ENCODE data around the gene NAA50. TPM values are rescaled to one million over a fixed set of nuclear protein-coding genes. Genes with fewer than 3 reads are reported as not detected.

The NAA50 gene
- total and polyA plus RNA-seq, 2 experiments from 2014 or later = 103 to 260 TPM

DNA sequence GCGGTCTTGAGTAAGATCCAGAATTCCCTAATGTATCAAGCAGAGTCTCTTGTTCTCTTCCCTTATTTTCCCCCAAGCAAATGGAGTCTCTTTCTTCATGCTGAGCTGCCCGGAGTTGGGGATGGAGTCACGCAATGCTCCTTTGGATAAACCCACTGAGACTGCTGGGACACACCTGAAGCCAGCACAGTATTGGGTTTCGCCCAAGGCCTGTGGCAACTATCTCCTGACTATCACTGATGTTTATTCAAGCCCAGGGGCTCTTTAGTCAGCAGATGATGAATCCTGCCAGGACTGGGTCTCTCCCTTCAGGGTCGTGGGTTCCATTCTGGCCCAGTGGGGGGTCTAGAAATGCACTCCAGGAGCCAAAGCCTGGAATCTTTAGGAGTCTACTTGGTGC, 60.9 kb downstream of the NAA50 start:
- H3K4me1 Mint-ChIP-seq = peaks cover 20% of the 10 kb centered on the region
- Histone ChIP-seq H3K27me3 (ENCODE audit: insufficient read depth) (no peaks in the 10 kb centered on the region), H3K79me2 (replicated peaks; ENCODE audit: insufficient read depth) (peaks cover 27% of the 10 kb centered on the region), H3K9me2 (ENCODE audit: insufficient read depth) (peaks cover 7% of the 10 kb centered on the region; the same call in 1 of the 2 replicates), H3K4me3 (no peak overlapping the region), H3K36me3 (ENCODE audit: insufficient read depth) (no peaks in the 10 kb centered on the region), H3F3A (replicated peaks; ENCODE audit: low read depth) (no peaks in the 10 kb centered on the region), H3K4me1 (ENCODE audit: insufficient read depth) (peaks cover 14% of the 10 kb centered on the region), H3K4me2 (no peak overlapping the region), H3K27ac (ENCODE audit: low read depth) (no peak overlapping the region), H2AFZ (no peak overlapping the region), H4K20me1 (replicated peaks; ENCODE audit: insufficient read depth) (no peaks in the 10 kb centered on the region)
- H3K27ac Mint-ChIP-seq = no peak overlapping the region
- peaks cover 30% of the 10 kb centered on the region; the same call in 2 of the 3 replicates for H3K36me3 Mint-ChIP-seq (ENCODE audit: low read depth)
- ATAC-seq = no peak
- no peak for DNase-seq (ENCODE audit: low spot score)
- H3K4me3 Mint-ChIP-seq = no peak overlapping the region
- TF ChIP-seq ZNF114 (CRISPR knock-in tag; IDR thresholded peaks at IDR 0.05) = no peak
- TF ChIP-seq, protein P1, sequence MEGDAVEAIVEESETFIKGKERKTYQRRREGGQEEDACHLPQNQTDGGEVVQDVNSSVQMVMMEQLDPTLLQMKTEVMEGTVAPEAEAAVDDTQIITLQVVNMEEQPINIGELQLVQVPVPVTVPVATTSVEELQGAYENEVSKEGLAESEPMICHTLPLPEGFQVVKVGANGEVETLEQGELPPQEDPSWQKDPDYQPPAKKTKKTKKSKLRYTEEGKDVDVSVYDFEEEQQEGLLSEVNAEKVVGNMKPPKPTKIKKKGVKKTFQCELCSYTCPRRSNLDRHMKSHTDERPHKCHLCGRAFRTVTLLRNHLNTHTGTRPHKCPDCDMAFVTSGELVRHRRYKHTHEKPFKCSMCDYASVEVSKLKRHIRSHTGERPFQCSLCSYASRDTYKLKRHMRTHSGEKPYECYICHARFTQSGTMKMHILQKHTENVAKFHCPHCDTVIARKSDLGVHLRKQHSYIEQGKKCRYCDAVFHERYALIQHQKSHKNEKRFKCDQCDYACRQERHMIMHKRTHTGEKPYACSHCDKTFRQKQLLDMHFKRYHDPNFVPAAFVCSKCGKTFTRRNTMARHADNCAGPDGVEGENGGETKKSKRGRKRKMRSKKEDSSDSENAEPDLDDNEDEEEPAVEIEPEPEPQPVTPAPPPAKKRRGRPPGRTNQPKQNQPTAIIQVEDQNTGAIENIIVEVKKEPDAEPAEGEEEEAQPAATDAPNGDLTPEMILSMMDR (conservative IDR thresholded peaks at IDR 0.05; ENCODE audit: low read depth in 2 of 2) = no peak
- TF ChIP-seq, protein P2, sequence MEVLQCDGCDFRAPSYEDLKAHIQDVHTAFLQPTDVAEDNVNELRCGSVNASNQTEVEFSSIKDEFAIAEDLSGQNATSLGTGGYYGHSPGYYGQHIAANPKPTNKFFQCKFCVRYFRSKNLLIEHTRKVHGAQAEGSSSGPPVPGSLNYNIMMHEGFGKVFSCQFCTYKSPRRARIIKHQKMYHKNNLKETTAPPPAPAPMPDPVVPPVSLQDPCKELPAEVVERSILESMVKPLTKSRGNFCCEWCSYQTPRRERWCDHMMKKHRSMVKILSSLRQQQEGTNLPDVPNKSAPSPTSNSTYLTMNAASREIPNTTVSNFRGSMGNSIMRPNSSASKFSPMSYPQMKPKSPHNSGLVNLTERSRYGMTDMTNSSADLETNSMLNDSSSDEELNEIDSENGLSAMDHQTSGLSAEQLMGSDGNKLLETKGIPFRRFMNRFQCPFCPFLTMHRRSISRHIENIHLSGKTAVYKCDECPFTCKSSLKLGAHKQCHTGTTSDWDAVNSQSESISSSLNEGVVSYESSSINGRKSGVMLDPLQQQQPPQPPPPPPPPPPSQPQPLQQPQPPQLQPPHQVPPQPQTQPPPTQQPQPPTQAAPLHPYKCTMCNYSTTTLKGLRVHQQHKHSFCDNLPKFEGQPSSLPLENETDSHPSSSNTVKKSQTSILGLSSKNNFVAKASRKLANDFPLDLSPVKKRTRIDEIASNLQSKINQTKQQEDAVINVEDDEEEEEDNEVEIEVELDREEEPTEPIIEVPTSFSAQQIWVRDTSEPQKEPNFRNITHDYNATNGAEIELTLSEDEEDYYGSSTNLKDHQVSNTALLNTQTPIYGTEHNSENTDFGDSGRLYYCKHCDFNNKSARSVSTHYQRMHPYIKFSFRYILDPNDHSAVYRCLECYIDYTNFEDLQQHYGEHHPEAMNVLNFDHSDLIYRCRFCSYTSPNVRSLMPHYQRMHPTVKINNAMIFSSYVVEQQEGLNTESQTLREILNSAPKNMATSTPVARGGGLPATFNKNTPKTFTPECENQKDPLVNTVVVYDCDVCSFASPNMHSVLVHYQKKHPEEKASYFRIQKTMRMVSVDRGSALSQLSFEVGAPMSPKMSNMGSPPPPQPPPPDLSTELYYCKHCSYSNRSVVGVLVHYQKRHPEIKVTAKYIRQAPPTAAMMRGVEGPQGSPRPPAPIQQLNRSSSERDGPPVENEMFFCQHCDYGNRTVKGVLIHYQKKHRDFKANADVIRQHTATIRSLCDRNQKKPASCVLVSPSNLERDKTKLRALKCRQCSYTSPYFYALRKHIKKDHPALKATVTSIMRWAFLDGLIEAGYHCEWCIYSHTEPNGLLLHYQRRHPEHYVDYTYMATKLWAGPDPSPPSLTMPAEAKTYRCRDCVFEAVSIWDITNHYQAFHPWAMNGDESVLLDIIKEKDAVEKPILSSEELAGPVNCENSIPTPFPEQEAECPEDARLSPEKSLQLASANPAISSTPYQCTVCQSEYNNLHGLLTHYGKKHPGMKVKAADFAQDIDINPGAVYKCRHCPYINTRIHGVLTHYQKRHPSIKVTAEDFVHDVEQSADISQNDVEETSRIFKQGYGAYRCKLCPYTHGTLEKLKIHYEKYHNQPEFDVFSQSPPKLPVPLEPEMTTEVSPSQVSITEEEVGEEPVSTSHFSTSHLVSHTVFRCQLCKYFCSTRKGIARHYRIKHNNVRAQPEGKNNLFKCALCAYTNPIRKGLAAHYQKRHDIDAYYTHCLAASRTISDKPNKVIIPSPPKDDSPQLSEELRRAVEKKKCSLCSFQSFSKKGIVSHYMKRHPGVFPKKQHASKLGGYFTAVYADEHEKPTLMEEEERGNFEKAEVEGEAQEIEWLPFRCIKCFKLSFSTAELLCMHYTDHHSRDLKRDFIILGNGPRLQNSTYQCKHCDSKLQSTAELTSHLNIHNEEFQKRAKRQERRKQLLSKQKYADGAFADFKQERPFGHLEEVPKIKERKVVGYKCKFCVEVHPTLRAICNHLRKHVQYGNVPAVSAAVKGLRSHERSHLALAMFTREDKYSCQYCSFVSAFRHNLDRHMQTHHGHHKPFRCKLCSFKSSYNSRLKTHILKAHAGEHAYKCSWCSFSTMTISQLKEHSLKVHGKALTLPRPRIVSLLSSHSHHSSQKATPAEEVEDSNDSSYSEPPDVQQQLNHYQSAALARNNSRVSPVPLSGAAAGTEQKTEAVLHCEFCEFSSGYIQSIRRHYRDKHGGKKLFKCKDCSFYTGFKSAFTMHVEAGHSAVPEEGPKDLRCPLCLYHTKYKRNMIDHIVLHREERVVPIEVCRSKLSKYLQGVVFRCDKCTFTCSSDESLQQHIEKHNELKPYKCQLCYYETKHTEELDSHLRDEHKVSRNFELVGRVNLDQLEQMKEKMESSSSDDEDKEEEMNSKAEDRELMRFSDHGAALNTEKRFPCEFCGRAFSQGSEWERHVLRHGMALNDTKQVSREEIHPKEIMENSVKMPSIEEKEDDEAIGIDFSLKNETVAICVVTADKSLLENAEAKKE (CRISPR knock-in tag; IDR thresholded peaks at IDR 0.05) = no peak
- no peak for TF ChIP-seq POLR2AphosphoS5 (IDR thresholded peaks at IDR 0.05; ENCODE audit: low read depth)
- TF ChIP-seq ZNF331 (CRISPR knock-in tag; IDR thresholded peaks at IDR 0.05; ENCODE audit: low read depth) = no peak
- TF ChIP-seq, protein P3, sequence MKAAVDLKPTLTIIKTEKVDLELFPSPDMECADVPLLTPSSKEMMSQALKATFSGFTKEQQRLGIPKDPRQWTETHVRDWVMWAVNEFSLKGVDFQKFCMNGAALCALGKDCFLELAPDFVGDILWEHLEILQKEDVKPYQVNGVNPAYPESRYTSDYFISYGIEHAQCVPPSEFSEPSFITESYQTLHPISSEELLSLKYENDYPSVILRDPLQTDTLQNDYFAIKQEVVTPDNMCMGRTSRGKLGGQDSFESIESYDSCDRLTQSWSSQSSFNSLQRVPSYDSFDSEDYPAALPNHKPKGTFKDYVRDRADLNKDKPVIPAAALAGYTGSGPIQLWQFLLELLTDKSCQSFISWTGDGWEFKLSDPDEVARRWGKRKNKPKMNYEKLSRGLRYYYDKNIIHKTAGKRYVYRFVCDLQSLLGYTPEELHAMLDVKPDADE (IDR thresholded peaks at IDR 0.05) = no peak
- H3K27me3 Mint-ChIP-seq (ENCODE audit: insufficient read depth, low read depth, poor library complexity) = no peaks in the 10 kb centered on the region
- peaks cover 3% of the 10 kb centered on the region; the same call in 2 of the 3 replicates for H3K9me3 Mint-ChIP-seq

Data from GM23338 (cell line).